Measurements from ENCODE around the gene TLE6.
"Not testable (repeated sequence)": the region's sequence is repeated elsewhere in the genome, so short reads cannot be mapped to it uniquely, and the experiment has no call there.

Gene TLE6

GRCh38 chr19:2974342-2975041 lies 2.9 kb upstream of the TLE6 start:
- no peak for DNase-seq

- no peak for DNase-seq
Measured at GRCh38 chr19:2976609-2977000, 759 bp upstream of the TLE6 start.

DNA sequence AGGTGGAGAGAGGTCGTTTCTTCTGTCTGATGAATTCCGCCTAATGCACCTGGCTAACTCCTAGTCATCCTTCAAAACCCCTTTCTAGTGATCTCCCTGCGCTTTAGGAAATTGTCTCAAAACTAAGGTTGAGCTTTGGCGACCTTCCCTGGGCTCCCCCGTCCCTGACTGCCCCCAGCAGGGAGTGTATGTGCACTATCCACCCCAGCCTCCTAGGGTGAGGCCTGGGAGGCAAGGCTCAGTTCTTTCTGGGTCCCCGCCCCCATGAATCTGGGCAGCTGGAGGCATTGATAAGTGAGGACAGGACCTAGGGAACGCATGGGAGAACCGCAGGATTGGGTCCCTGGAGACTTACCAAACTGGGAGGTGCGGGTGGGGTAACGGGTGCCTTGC lies 378 bp downstream of the TLE6 start:
- DNase-seq = no peak

GRCh38 chr19:2978166-2978767 lies 903 bp downstream of the TLE6 start:
- no peak for DNase-seq

DNA sequence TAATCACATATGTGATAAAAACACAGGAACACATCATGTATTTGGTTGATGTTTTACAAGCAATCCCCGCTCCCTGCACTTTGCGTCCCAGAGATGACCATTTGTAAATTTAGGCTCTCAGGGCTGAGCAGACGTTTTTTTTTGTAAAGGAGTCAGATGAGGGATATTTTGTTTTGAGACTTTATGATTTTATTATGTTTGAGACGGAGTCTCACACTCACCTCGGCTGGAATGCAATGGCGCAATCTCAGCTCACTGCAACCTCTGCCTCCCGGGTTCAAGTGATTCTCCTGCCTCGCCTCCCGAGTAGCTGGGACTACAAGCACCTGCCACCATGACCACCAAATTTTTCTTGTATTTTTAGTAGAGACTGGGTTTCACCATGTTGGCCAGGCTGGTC lies 1.4 kb downstream of the TLE6 start:
- no peak for DNase-seq

DNA sequence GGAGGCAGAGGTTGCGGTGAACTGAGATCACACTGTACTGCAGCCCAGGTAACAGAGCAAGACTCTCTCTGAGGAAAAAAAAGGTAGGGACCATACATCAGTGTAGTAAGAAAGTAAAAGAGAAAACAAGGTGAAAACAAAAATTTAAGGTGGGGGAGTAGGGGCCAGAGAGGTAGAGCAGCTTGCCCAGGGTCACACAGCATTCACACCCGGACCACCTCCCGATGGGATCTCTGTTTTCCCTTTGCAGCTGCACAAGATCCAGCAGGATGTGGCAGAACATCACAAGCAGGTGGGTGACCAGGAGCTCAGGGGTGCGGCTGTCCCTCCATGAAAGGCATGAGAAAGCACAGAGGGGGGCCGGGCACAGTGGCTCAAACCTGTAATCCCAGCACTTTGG lies 4.5 kb downstream of the TLE6 start:
- DNase-seq = no peak

- no peak for DNase-seq
Measured at GRCh38 chr19:2982561-2982960, 5.2 kb downstream of the TLE6 start.

DNA sequence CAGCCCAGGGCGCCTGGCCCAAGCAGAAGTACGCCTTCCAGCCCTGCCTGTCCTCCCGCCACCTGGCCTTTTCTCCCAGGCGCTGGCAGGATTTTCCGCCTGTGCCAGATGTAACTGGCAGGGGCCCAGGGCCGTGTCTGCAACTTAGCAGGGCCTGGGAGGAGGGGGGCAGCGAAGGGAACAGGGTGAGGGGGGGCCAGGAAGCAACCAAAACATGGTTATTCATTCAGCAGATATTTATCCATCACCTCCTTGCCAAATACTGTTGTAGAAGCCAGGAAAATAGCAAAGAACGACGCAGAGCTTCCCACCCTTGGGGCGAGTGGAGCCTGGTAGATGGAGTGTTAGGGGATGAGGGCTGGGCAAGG lies 5.6 kb downstream of the TLE6 start:
- no peak for DNase-seq

GRCh38 chr19:2983351-2984214 lies 6.2 kb downstream of the TLE6 start:
- no peak for DNase-seq

DNA sequence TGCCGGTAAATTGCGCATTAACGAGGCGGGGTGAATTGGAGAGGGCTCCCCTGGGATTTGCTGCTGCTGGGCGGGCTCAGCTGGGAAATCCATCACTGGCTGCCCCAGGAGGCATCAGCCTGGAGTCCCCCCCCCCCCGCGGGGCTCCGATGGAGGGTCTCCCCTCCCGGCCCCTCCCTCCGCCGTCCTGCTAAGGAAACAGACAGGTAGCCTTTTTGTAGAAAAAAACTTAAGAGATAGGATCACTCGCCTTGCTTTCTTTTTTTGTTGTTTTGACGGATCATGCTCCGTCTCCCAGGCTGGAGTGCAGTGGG lies 6.8 kb downstream of the TLE6 start:
- no peak for DNase-seq

- DNase-seq = no peak
Measured at GRCh38 chr19:2986951-2987524, 9.7 kb downstream of the TLE6 start.

DNA sequence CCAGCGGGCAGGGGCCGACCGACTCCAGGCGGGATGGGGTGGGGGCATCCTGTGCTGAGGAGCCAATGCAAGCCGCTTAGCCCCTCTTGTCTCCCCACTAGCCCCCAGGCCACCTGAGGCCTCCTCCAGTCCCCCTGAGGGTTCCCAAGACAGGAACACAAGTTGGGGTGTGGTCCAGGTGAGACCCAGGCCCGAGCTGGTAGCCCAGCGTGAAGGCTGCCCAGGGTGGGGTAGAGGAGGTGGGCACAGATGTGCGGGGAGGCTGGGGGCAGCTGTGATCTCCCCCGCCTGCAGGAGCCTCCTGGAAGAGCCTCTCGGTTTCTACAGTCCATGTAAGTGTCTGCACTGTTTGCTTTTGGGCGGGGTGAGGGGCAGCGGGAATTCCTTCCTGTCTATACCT lies 10.4 kb downstream of the TLE6 start:
- no peak for DNase-seq

GRCh38 chr19:2988568-2988967 lies 11.2 kb downstream of the TLE6 start:
- no peak for DNase-seq

GRCh38 chr19:2989236-2989946 lies 12.0 kb downstream of the TLE6 start:
- DNase-seq = no peak

DNA sequence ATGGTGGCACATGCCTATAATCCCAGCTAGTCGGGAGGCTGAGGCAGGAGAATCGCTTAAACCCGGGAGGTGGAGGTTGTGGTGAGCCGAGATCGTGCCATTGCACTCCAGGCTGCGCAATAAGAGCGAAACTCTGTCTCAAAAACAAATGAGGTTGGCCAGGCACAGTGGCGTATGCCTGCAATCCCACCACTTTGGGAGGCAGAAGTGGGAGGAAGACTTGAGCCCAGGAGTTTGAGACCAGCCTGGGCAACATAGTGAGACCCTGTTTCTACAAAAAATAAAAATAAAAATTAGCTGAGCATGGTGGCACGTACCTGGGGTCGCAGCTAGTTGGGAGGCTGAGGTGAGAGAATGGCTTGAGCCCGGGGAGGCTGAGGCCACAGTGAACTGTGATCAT lies 15.0 kb downstream of the TLE6 start:
- not testable (repeated sequence) for DNase-seq

DNA sequence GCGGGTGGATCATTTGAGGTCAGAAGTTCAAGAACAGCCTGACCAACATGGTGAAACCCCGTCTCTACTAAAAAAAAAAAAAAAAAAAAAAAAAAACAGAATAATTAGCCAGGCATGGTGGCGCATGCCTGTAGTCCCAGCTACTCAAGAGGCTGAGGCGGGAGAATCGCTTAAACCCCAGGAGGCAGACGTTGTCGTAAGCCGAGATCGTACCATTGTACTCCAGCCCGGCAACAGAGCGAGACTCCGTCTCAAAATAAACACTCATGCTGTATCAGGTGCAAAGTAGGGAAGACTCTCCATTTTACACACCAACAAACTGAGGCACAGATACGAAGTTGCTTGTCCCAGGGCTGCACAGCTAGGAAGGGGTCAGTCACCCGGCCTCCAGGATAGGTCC lies 15.6 kb downstream of the TLE6 start:
- DNase-seq = no peak

DNA sequence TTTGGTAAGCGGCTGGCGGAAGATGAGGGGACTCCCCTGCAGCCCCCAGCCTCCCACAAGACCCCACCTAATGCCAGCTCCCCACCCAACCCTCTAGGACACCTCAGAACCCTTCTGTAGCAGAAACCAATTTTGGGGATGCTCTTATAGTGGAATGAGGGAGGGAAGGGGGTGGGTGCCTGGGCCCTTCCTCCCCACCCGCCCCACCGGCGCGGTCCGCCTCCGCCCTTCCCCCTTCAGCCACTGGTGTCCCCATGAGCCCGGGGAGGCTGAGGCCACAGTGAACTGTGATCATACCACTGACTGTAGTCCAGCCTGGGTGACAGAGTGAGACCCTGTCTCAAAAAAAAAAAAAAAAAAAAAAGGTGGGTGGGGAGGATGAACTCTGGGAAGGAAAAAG lies 16.2 kb downstream of the TLE6 start:
- DNase-seq = no peak

- no peak for DNase-seq
Measured at GRCh38 chr19:2994588-2995131, 17.3 kb downstream of the TLE6 start.

- no peak for DNase-seq
Measured at GRCh38 chr19:2997720-2998119, 20.4 kb downstream of the TLE6 start.

- DNase-seq = no peak
Measured at GRCh38 chr19:2998642-2999041, 21.3 kb downstream of the TLE6 start.

DNA sequence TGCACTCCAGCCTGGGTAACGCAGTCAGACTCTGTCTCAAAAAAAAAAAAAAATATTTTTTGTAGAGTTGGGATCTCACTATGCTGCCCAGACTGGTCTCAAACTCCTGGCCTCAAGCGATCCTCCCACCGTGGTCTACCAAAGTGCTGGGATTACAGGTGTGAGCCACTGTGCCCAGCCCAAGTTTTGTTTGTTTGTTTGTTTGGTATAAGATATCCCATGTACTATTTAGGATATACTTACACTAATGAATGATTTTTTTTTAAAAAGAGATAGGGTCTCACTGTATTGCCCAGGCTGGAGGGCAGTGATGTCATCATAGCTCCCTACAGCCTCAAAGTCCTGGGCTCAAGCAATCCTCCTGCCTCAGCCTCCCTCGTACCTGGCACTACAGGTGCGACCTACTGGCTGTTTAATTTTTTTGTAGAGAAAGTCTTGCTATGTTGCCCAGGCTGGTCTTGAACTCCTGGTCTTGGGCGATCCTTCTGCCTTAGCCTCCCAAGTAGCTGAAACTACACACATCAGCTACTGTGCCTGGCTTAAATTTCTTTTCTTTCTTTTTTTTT lies 24.0 kb downstream of the TLE6 start:
- no peak for DNase-seq

GRCh38 chr19:3003046-3003445 lies 25.7 kb downstream of the TLE6 start:
- DNase-seq = no peak

DNA sequence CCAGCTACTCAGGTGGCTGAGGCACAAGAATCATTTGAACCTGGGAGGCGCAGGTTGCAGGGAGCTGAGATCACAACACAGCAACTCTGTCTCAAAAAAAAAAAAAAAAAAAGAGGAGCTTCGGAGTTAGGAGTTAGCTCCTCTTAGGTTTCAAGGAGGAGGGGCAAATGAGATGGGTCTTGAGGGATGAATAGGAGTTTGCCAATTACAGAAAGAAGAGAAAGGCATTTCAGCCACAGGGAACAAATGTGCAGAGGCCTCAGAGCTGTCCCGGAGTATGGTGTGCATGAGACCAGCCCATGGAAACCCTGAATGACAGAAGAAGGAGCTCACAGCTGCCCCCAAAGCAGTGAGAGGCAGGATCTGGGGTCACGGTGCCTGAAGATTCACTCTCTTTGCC lies 27.2 kb downstream of the TLE6 start:
- DNase-seq = no peak
